ENCODE measurements around the gene KDM1A. TPM values are rescaled to one million over a fixed set of nuclear protein-coding genes. Genes with fewer than 3 reads are reported as not detected.

Gene KDM1A
- total RNA-seq, 4 donors from 2014 or later = 37.8 to 64.1 (median 62.3) TPM

DNA sequence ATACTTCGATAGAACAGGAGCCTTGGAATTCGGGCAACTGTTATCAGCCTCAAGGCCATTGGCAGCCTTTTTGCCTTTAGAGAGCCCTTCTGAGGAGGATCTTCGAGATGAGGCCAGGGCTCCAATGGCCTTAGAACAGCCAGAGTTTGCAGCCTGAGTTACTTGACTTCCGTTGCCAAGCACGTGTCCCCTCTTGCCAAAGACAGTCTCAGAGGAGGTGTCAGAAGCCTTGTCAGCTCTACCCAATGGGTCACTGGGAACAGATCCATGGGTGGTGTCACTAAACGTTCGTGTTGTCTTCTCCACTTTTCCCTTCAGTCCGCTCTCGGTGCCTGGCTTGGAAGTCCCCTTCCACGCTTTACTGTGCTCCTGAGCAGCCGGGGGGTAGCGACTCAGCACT lies 73.2 kb downstream of the KDM1A start:
- Histone ChIP-seq H3K36me3 (peaks cover 21 to 70% (median 31%) of the 10 kb centered on the region in 3 donors), H3K4me1 (peaks cover 0 to 9% (median 5%) of the 10 kb centered on the region in 3 donors), H3K27ac (no peak overlapping the region), H3K9me3 (no peaks in the 10 kb centered on the region), H3K4me3 (no peak overlapping the region), H3K27me3 (no peaks in the 10 kb centered on the region)
- TF ChIP-seq POLR2A (IDR thresholded peaks at IDR 0.05) = no peak
- TF ChIP-seq, protein P1, sequence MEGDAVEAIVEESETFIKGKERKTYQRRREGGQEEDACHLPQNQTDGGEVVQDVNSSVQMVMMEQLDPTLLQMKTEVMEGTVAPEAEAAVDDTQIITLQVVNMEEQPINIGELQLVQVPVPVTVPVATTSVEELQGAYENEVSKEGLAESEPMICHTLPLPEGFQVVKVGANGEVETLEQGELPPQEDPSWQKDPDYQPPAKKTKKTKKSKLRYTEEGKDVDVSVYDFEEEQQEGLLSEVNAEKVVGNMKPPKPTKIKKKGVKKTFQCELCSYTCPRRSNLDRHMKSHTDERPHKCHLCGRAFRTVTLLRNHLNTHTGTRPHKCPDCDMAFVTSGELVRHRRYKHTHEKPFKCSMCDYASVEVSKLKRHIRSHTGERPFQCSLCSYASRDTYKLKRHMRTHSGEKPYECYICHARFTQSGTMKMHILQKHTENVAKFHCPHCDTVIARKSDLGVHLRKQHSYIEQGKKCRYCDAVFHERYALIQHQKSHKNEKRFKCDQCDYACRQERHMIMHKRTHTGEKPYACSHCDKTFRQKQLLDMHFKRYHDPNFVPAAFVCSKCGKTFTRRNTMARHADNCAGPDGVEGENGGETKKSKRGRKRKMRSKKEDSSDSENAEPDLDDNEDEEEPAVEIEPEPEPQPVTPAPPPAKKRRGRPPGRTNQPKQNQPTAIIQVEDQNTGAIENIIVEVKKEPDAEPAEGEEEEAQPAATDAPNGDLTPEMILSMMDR (IDR thresholded peaks at IDR 0.05) = no peak
- WGBS, 2 donors = 80 to 86% methylated on average over 8 to 9 of the region's 12 CpGs
- DNase-seq = no peak
- intact Hi-C loops (cut with DNase I) = no loop called here

DNA sequence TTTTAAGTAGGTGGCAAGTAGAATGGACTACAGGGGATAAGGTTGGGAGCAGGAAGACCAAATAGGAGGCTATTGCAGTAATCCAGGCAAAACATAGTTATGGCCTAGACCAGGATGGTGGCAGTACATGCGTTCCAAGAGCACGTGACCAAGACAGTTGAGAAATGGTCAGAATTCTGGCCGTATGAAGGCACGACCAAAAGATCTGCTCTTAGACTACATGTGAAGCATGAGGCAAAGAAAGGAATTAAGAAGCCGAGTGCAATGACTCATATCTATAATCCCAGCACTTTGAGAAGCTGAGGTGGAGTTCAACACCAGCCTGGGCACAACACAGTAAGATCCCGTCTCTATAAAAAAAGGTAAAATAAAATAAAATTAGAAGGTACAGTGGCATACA lies 78.0 kb downstream of the KDM1A start:
- peaks cover 16 to 58% (median 37%) of the 10 kb centered on the region in 3 donors for H3K4me1 ChIP-seq
- 39 to 66% methylated on average over 6 of the region's 6 CpGs for WGBS, 2 donors
- no peak for TF ChIP-seq POLR2A (IDR thresholded peaks at IDR 0.05)
- TF ChIP-seq, protein P1 (IDR thresholded peaks at IDR 0.05) = no peak
- intact Hi-C loops (cut with DNase I) = loop anchor here (5.0 kb wide), 1 partner anchor 90 kb away; no protein-coding TSS in a partner anchor
- no peaks in the 10 kb centered on the region for H3K27me3 ChIP-seq
- H3K9me3 ChIP-seq = no peaks in the 10 kb centered on the region
- peaks cover 10 to 22% (median 13%) of the 10 kb centered on the region in 3 donors for H3K36me3 ChIP-seq
- no peak for DNase-seq
- no peak overlapping the region for H3K27ac ChIP-seq
- H3K4me3 ChIP-seq = no peak overlapping the region

DNA sequence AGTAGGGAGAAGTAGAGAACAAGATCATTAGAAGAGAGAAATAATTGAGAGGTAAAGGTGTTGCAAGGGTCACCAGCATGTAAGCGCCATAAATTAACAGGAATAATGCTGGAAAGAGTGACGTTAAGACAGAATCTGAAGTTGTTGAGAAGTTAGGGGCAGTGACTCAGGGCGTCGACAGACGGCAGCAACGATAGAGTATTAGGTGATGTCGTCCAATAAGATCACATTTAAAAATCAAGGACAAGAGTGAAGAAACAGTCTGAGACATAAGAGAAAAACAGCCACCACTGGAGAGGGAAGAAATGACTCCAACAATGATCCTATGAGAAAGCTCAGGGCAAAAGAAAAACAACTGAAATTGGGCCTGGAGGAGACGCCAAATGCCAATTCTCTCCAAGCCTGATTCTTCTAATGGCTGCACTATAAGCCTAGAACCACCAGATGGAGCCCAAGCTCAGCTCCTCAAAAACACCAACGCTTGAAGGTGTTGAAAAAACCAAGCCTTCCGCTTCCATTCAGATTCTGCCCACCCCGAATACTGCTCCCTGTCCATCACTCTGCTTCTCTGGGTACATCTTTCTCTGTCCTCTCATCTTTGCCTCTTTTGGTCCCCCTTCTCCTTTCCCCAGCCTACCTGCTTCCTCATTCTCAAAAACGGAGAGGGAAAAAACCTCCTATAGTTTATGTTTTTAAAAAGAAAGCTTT lies 79.3 kb downstream of the KDM1A start:
- H3K27ac ChIP-seq = no peak overlapping the region
- H3K9me3 ChIP-seq = no peaks in the 10 kb centered on the region
- H3K27me3 ChIP-seq = no peaks in the 10 kb centered on the region
- H3K36me3 ChIP-seq = peaks cover 0 to 9% (median 6%) of the 10 kb centered on the region in 3 donors
- TF ChIP-seq, protein P1 (IDR thresholded peaks at IDR 0.05) = peak; percentile 83 to 96 (median 93)
- TF ChIP-seq POLR2A (IDR thresholded peaks at IDR 0.05) = no peak
- H3K4me1 ChIP-seq = peaks cover 24 to 71% (median 47%) of the 10 kb centered on the region in 3 donors
- DNase-seq = no peak
- intact Hi-C loops (cut with DNase I) = loop anchor here (5.0 kb wide), 1 partner anchor 89 kb away; no protein-coding TSS in a partner anchor
- H3K4me3 ChIP-seq = no peak overlapping the region
- WGBS, 2 donors = 36 to 42% methylated on average over 12 of the region's 12 CpGs

DNA sequence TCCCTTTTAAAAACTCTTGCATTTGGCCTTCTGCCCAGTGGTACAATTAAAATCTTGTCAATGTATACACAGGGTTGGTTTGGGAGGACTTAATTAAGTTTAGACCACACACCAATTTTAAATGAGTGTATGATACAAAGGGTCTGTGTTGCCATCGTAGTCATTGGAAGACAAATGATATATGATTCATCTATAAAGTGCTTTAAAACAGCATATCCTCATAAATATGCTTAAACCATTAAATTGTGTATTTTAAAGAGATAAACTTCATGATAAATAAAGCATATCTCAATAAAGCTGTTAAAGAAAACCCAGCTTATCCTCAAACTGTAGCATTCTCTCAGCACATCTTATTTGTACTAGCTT lies 79.9 kb downstream of the KDM1A start:
- H3K27ac ChIP-seq = peak overlapping the region in 1 of 4 donors; percentile 70
- 74 to 76% methylated on average over 1 of the region's 1 CpG for WGBS, 2 donors
- no peaks in the 10 kb centered on the region for H3K9me3 ChIP-seq
- H3K4me1 ChIP-seq = peaks cover 24 to 76% (median 47%) of the 10 kb centered on the region in 3 donors
- peaks cover 0 to 3% (median under 1%) of the 10 kb centered on the region in 3 donors for H3K36me3 ChIP-seq
- intact Hi-C loops (cut with DNase I) = loop anchor here (5.0 kb wide), 1 partner anchor 88 kb away; no protein-coding TSS in a partner anchor
- H3K27me3 ChIP-seq = no peaks in the 10 kb centered on the region
- no peak for TF ChIP-seq POLR2A (IDR thresholded peaks at IDR 0.05)
- TF ChIP-seq, protein P1 (IDR thresholded peaks at IDR 0.05) = no peak
- H3K4me3 ChIP-seq = no peak overlapping the region
- no peak for DNase-seq

DNA sequence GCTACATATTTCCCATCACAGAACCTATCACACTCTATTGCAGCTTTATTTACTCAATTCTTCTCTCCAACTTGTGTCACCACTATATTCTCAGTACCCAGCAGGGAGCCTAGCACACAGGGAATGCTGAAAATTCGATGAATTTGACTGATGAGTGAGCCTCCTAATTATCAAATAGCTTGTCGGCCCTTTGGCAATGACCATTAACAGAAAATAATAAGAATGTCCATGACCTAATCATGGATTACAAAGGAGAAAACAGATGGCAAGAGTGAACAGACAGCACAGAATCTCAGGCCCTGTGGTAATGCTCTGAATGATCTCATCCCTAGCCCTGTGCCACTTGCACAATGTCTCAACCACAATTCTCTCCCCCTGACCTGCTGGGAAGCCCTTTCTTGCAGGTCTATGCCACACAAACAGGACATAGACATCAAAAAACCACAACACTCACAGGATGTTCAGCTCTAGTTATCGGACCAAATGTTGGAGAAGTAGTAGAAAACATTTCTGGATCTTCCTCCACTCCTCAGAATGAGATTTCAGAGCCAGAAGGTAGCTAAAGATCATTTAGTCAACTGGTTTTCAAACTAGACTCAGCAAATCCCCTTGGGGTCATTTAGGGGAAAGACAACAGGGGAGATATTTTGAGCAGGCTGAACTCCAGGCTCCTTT lies 80.9 kb downstream of the KDM1A start:
- TF ChIP-seq, protein P1 (IDR thresholded peaks at IDR 0.05) = no peak
- TF ChIP-seq POLR2A (IDR thresholded peaks at IDR 0.05) = no peak
- H3K27ac ChIP-seq = peak overlapping the region; percentile 11 to 70 (median 59)
- H3K4me1 ChIP-seq = peaks cover 24 to 78% (median 47%) of the 10 kb centered on the region in 3 donors
- 30 to 33% methylated on average over 3 of the region's 3 CpGs for WGBS, 2 donors
- no peak for DNase-seq
- H3K4me3 ChIP-seq = no peak overlapping the region
- H3K9me3 ChIP-seq = no peaks in the 10 kb centered on the region
- H3K36me3 ChIP-seq = peaks cover 0 to 9% (median 0%) of the 10 kb centered on the region in 3 donors
- no peaks in the 10 kb centered on the region for H3K27me3 ChIP-seq
- intact Hi-C loops (cut with DNase I) = no loop called here

Data from esophagus squamous epithelium (tissue), 5 donors.